HUES6 (cell line): ENCODE measurements around the gene EFCAB12.

ENCODE experiments used
- H3K27ac ChIP-seq: 2 replicates; pipeline ENCODE4 v1.7.0; 2013; ENCODE audit warnings: low read depth, mild to moderate bottlenecking, low read length, inconsistent platforms
- H3K27me3 ChIP-seq: 2 replicates; pipeline ENCODE4 v1.6.1; 2013; ENCODE audit warnings: low read length; ENCODE audit not compliant: control insufficient read depth, insufficient read depth
- H3K36me3 ChIP-seq: 2 replicates; pipeline ENCODE4 v1.6.1; 2013; ENCODE audit warnings: low read length; ENCODE audit not compliant: control insufficient read depth, insufficient read depth
- H3K4me1 ChIP-seq: 2 replicates; pipeline ENCODE4 v1.6.1; 2013; ENCODE audit warnings: low read length; ENCODE audit not compliant: control insufficient read depth, insufficient read depth
- H3K4me3 ChIP-seq: 2 replicates; pipeline ENCODE4 v1.5.1; 2013; ENCODE audit warnings: low read depth, low read length
- H3K9ac ChIP-seq: one replicate; pipeline ENCODE4 v1.6.1; 2013; ENCODE audit warnings: mild to moderate bottlenecking, low read length
- H3K9me3 ChIP-seq: 2 replicates; pipeline ENCODE4 v1.6.1; 2013; ENCODE audit warnings: low read depth, low read length; ENCODE audit not compliant: control insufficient read depth, insufficient read depth

The EFCAB12 gene

GRCh38 chr3:129432671-129433070 is 4.2 kb upstream of the EFCAB12 start:
- H3K4me1 ChIP-seq: peaks cover 17% of the 10 kb centered on the region; the same call in 1 of the 2 replicates
- peaks cover 72% of the 10 kb centered on the region for H3K36me3 ChIP-seq
- H3K9ac ChIP-seq: no peak overlapping the region
- peaks cover 6% of the 10 kb centered on the region for H3K27me3 ChIP-seq
- no peaks in the 10 kb centered on the region for H3K9me3 ChIP-seq
- H3K27ac ChIP-seq: no peak overlapping the region
- H3K4me3 ChIP-seq: no peak overlapping the region

- peaks cover 17% of the 10 kb centered on the region; the same call in 1 of the 2 replicates for H3K4me1 ChIP-seq
- H3K27ac ChIP-seq: no peak overlapping the region
- no peaks in the 10 kb centered on the region for H3K9me3 ChIP-seq
- H3K36me3 ChIP-seq: peaks cover 66% of the 10 kb centered on the region
- no peak overlapping the region for H3K4me3 ChIP-seq
- H3K9ac ChIP-seq: no peak overlapping the region
- H3K27me3 ChIP-seq: peaks cover 12% of the 10 kb centered on the region
These were observed 3.6 kb upstream of the EFCAB12 start for GRCh38 chr3:129432036-129432435.

GRCh38 chr3:129429602-129430001 is 1.2 kb upstream of the EFCAB12 start:
- Histone ChIP-seq H3K27ac (no peak overlapping the region), H3K9ac (no peak overlapping the region), H3K27me3 (peaks cover 12% of the 10 kb centered on the region), H3K4me3 (no peak overlapping the region), H3K9me3 (no peaks in the 10 kb centered on the region), H3K36me3 (peaks cover 41% of the 10 kb centered on the region), H3K4me1 (peaks cover 29% of the 10 kb centered on the region)

- peaks cover 37% of the 10 kb centered on the region for H3K36me3 ChIP-seq
- H3K27me3 ChIP-seq: peaks cover 12% of the 10 kb centered on the region
- H3K4me1 ChIP-seq: peaks cover 34% of the 10 kb centered on the region
- peak overlapping the region; percentile 26; the same call in 1 of the 2 replicates for H3K27ac ChIP-seq
- peak overlapping the region; percentile 55 for H3K9ac ChIP-seq
- no peaks in the 10 kb centered on the region for H3K9me3 ChIP-seq
- H3K4me3 ChIP-seq: peak overlapping the region; percentile 5; the same call in 1 of the 2 replicates
These were observed 630 bp upstream of the EFCAB12 start for GRCh38 chr3:129429080-129429451.

- no peaks in the 10 kb centered on the region for H3K9me3 ChIP-seq
- peaks cover 26% of the 10 kb centered on the region for H3K36me3 ChIP-seq
- H3K27me3 ChIP-seq: peaks cover 12% of the 10 kb centered on the region
- H3K4me1 ChIP-seq: peaks cover 40% of the 10 kb centered on the region
- H3K9ac ChIP-seq: peak overlapping the region; percentile 30
- no peak overlapping the region for H3K27ac ChIP-seq
- H3K4me3 ChIP-seq: peak overlapping the region; percentile 64
These were observed 445 bp downstream of the EFCAB12 start for GRCh38 chr3:129428007-129428375.

GRCh38 chr3:129425619-129426018 is 2.8 kb downstream of the EFCAB12 start:
- H3K27ac ChIP-seq: no peak overlapping the region
- H3K4me3 ChIP-seq: no peak overlapping the region
- H3K27me3 ChIP-seq: peaks cover 12% of the 10 kb centered on the region
- no peak overlapping the region for H3K9ac ChIP-seq
- no peaks in the 10 kb centered on the region for H3K9me3 ChIP-seq
- peaks cover 8% of the 10 kb centered on the region; the same call in 1 of the 2 replicates for H3K36me3 ChIP-seq
- peaks cover 40% of the 10 kb centered on the region for H3K4me1 ChIP-seq

GRCh38 chr3:129425213-129425612 is 3.2 kb downstream of the EFCAB12 start:
- Histone ChIP-seq H3K27me3 (peaks cover 12% of the 10 kb centered on the region), H3K9ac (no peak overlapping the region), H3K9me3 (no peaks in the 10 kb centered on the region), H3K27ac (no peak overlapping the region), H3K4me3 (no peak overlapping the region), H3K36me3 (peaks cover 8% of the 10 kb centered on the region; the same call in 1 of the 2 replicates), H3K4me1 (peaks cover 40% of the 10 kb centered on the region)

- H3K4me3 ChIP-seq: no peak overlapping the region
- H3K27ac ChIP-seq: no peak overlapping the region
- H3K9ac ChIP-seq: no peak overlapping the region
- H3K4me1 ChIP-seq: peaks cover 32% of the 10 kb centered on the region
- no peaks in the 10 kb centered on the region for H3K9me3 ChIP-seq
- peaks cover 12% of the 10 kb centered on the region for H3K27me3 ChIP-seq
- H3K36me3 ChIP-seq: no peaks in the 10 kb centered on the region
These were observed 4.1 kb downstream of the EFCAB12 start for GRCh38 chr3:129424185-129424841.

- H3K27ac ChIP-seq: no peak overlapping the region
These were observed 5.5 kb downstream of the EFCAB12 start for GRCh38 chr3:129422897-129423296.

GRCh38 chr3:129421988-129422745 is 6.3 kb downstream of the EFCAB12 start:
- Histone ChIP-seq H3K4me3 (no peak overlapping the region), H3K36me3 (no peaks in the 10 kb centered on the region)

More at GRCh38 chr3:129422897-129423296, 5.5 kb downstream of the EFCAB12 start:
- Histone ChIP-seq H3K36me3 (no peaks in the 10 kb centered on the region), H3K4me3 (no peak overlapping the region), H3K9me3 (no peaks in the 10 kb centered on the region), H3K9ac (no peak overlapping the region), H3K4me1 (peaks cover 30% of the 10 kb centered on the region), H3K27me3 (peaks cover 8% of the 10 kb centered on the region)

GRCh38 chr3:129421236-129421883 is 7.1 kb downstream of the EFCAB12 start:
- Histone ChIP-seq H3K27me3 (no peaks in the 10 kb centered on the region), H3K36me3 (no peaks in the 10 kb centered on the region), H3K4me1 (peaks cover 28% of the 10 kb centered on the region), H3K27ac (no peak overlapping the region), H3K9ac (no peak overlapping the region), H3K4me3 (no peak overlapping the region), H3K9me3 (no peaks in the 10 kb centered on the region)

More at GRCh38 chr3:129421988-129422745, 6.3 kb downstream of the EFCAB12 start:
- Histone ChIP-seq H3K9ac (no peak overlapping the region), H3K4me1 (peaks cover 28% of the 10 kb centered on the region), H3K9me3 (no peaks in the 10 kb centered on the region), H3K27ac (no peak overlapping the region), H3K27me3 (peaks cover 1% of the 10 kb centered on the region; the same call in 1 of the 2 replicates)
